AG04450 (cell line): Measurements from ENCODE around the gene CDCA5. TPM values are rescaled to one million over a fixed set of nuclear protein-coding genes. Genes with fewer than 3 reads are reported as not detected.
A peak's percentile ranks its signal among the peaks of the same experiment; 100 is the strongest.

Source experiments
- CTCF ChIA-PET: fragments of 300-600, 350-600 bp; formaldehyde crosslinking; extraction: SDS; loops from one replicate; lab custom pipeline; 2022; ENCODE audit warnings: antibody characterized with exemption, inconsistent platforms; lab: Charles Lee
- POLR2A ChIA-PET: fragments of 350-600 bp; formaldehyde crosslinking; extraction: SDS; loops from one replicate; lab custom pipeline; 2021; ENCODE audit warnings: antibody characterized with exemption, inconsistent platforms; lab: Yijun Ruan, JAX
- DNase-seq: peaks from one replicate; pipeline ENCODE4 v3.0.0-alpha.2; 2011; ENCODE audit warnings: low read depth, low spot score
- H3K27ac ChIP-seq: one replicate; pipeline ENCODE4 v1.5.1; 2012; ENCODE audit warnings: low read depth, low read length, control low read depth
- H3K27me3 ChIP-seq: one replicate; pipeline ENCODE4 v1.6.0; 2012; ENCODE audit warnings: low read length; ENCODE audit not compliant: control insufficient read depth, insufficient read depth
- H3K4me3 ChIP-seq: 2 replicates; pipeline ENCODE4 v1.5.1; 2011; ENCODE audit warnings: mild to moderate bottlenecking, low read depth, low read length, control low read depth
- H3K9me3 ChIP-seq: 2 replicates; pipeline ENCODE4 v1.5.1; 2012; ENCODE audit warnings: low read length; ENCODE audit not compliant: control insufficient read depth, insufficient read depth
- CTCF ChIP-seq: IDR thresholded peaks from 2 replicates; pipeline ENCODE4 v1.5.1; 2011; ENCODE audit warnings: low read depth, low read length, control low read depth, inconsistent platforms
- polyA plus RNA-seq: library from polyadenylated mRNA; depleted of rRNA; stranded (reverse); fragments of >200 nt; gene quantifications from 2 replicates; pipeline ENCODE4 v1.2.3, GENCODE V29; 2011

CDCA5 gene
- polyA plus RNA-seq, 1 experiment = 5.2 TPM

GRCh38 chr11:65114538-65115171 is 30.8 kb upstream of the CDCA5 start:
- Histone ChIP-seq H3K4me3 (no peak overlapping the region), H3K9me3 (peaks cover 3% of the 10 kb centered on the region; the same call in 1 of the 2 replicates), H3K27me3 (no peaks in the 10 kb centered on the region), H3K27ac (no peak overlapping the region)
- no peak for TF ChIP-seq CTCF
- no peak for DNase-seq
- POLR2A ChIA-PET = interaction anchor here (1.2 kb wide), 1 partner anchor 8 kb away, joined by 3 read pairs; the partner anchor contains the start of gene MRPL49
- CTCF ChIA-PET = interaction anchor here (1.0 kb wide), 1 partner anchor 238 kb away, joined by 3 read pairs; no protein-coding TSS in a partner anchor

GRCh38 chr11:65113839-65114238 is 30.0 kb upstream of the CDCA5 start:
- ChIA-PET POLR2A (interaction anchor here (1.2 kb wide), 1 partner anchor 9 kb away, joined by 3 read pairs; the partner anchor contains the start of gene MRPL49), CTCF (interaction anchor here (1.0 to 1.3 kb wide), 3 partner anchors 16 to 239 kb away, joined by 3 to 5 read pairs (median 4); no protein-coding TSS in a partner anchor)
- Histone ChIP-seq H3K27ac (no peak overlapping the region), H3K9me3 (peaks cover 3% of the 10 kb centered on the region; the same call in 1 of the 2 replicates), H3K4me3 (no peak overlapping the region), H3K27me3 (no peaks in the 10 kb centered on the region)
- no peak for DNase-seq
- TF ChIP-seq CTCF = no peak

- Histone ChIP-seq H3K4me3 (peak overlapping the region; percentile 62), H3K9me3 (peaks cover 3% of the 10 kb centered on the region; the same call in 1 of the 2 replicates), H3K27ac (no peak overlapping the region), H3K27me3 (no peaks in the 10 kb centered on the region)
- CTCF ChIA-PET = interaction anchor here (1.0 to 1.3 kb wide), 5 partner anchors 9 to 28 kb away, joined by 4 to 6 read pairs (median 4); partner anchors contain the start of genes FAU and MRPL49
- TF ChIP-seq CTCF = no peak
- no peak for DNase-seq
- POLR2A ChIA-PET = interaction anchor here (1.2 kb wide), 1 partner anchor 9 kb away, joined by 3 read pairs; the partner anchor contains the start of gene MRPL49
These were observed 29.5 kb upstream of the CDCA5 start for GRCh38 chr11:65113361-65113756.

GRCh38 chr11:65112546-65113360 is 28.9 kb upstream of the CDCA5 start:
- Histone ChIP-seq H3K27ac (no peak overlapping the region), H3K4me3 (peak overlapping the region; percentile 62), H3K27me3 (no peaks in the 10 kb centered on the region), H3K9me3 (peaks cover 3% of the 10 kb centered on the region; the same call in 1 of the 2 replicates)
- DNase-seq = no peak
- POLR2A ChIA-PET = no interaction called here
- peak; percentile 69 for TF ChIP-seq CTCF
- CTCF ChIA-PET = interaction anchor here (1.0 to 2.7 kb wide), 7 partner anchors 9 to 100 kb away, joined by 4 to 15 read pairs (median 4); partner anchors contain the start of genes FAU and MRPL49
